VCaP (cell line): ENCODE data around the gene NCKAP5.

Experiments used
- H3K27ac ChIP-seq: fragments of 450-650 bp; 2 replicates; pipeline ENCODE4 v1.5.1; 2017
- CTCF ChIP-seq: fragments of 450-650 bp; conservative IDR thresholded peaks from 2 replicates; pipeline ENCODE4 v1.5.1; 2017; ENCODE audit warnings: mild to moderate bottlenecking, moderate library complexity

The NCKAP5 gene

GRCh38 chr2:133568172-133568571 is at the start of gene NCKAP5:
Gene NCKAP5, minus strand, starts transcription at chr2:133568463. Its CDS starts 50,937 bp downstream, at chr2:133517526.
- no peak for TF ChIP-seq CTCF
- H3K27ac ChIP-seq: peak within 1 kb of the TSS; percentile 68

- TF ChIP-seq CTCF: no peak
These were observed 41.4 kb upstream of the NCKAP5 start for GRCh38 chr2:133609664-133610063.

GRCh38 chr2:133608291-133608690 is 40.0 kb upstream of the NCKAP5 start:
- TF ChIP-seq CTCF: no peak
- H3K27ac ChIP-seq: no peak overlapping the region

More at GRCh38 chr2:133609664-133610063, 41.4 kb upstream of the NCKAP5 start:
- no peak overlapping the region for H3K27ac ChIP-seq

GRCh38 chr2:133607679-133608078 is 39.4 kb upstream of the NCKAP5 start:
- no peak overlapping the region for H3K27ac ChIP-seq
- no peak for TF ChIP-seq CTCF

- H3K27ac ChIP-seq: no peak overlapping the region
- no peak for TF ChIP-seq CTCF
These were observed 38.4 kb upstream of the NCKAP5 start for GRCh38 chr2:133606616-133607015.

GRCh38 chr2:133605766-133606137 is 37.5 kb upstream of the NCKAP5 start:
- TF ChIP-seq CTCF: no peak
- no peak overlapping the region for H3K27ac ChIP-seq

- TF ChIP-seq CTCF: no peak
- H3K27ac ChIP-seq: no peak overlapping the region
These were observed 36.9 kb upstream of the NCKAP5 start for GRCh38 chr2:133605011-133605765.
